ENCODE data around the gene ZNF385B.

ZNF385B gene

DNA sequence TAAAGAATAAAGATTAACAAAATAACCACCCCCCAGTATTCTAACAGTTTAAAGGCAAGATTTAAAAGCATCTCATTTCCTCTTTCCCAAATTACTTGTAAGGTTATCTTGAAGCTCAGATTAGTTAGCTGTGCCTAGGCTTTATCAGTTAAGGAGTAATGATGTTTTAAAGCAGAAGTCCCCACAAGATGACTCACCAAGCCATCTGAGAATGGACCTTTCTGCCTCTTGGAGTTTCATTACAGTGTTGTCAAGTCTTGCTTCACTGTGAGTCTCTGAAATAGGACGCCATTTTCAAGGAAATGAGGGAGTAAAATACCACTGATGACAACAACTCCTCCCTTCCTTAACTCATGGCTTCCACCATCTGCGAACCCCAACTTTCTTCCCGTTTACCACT, 35.9 kb downstream of the ZNF385B start:
- no peak overlapping the region for H3K4me3 ChIP-seq (ENCODE audit: low read depth, low read length)
- no peaks in the 10 kb centered on the region for H3K36me3 ChIP-seq (ENCODE audit: insufficient read depth, low read length)
- H3K27ac ChIP-seq (ENCODE audit: low read depth, low read length): no peak overlapping the region
- H3K27me3 ChIP-seq (ENCODE audit: insufficient read depth, low read length): no peaks in the 10 kb centered on the region
- no peaks in the 10 kb centered on the region for H3K79me2 ChIP-seq (ENCODE audit: control insufficient read depth, insufficient read depth, low read length, unreplicated experiment)
- no peak overlapping the region for H2AFZ ChIP-seq (ENCODE audit: low read length, unreplicated experiment)
- no peaks in the 10 kb centered on the region for H3K4me1 ChIP-seq (ENCODE audit: control insufficient read depth, insufficient read depth, low read length, unreplicated experiment)

DNA sequence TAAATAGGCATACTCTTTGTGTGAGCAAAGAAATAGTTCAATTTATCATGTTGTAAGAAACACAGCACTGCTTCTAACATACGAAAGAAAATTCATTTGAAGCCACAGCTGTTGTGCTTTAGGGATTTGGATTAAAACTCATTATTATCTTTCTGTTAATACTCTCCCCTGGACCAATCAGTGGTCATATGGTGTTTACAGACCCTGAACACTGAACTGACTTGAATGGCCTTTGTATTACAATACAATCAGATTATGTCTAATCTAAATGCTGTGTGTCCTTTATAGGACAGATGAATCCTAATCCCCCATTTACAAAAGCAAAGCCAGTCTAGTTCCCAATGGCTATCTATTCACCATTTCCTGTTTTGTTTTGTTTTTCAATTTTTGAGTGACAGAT, 36.5 kb downstream of the ZNF385B start:
- Histone ChIP-seq H3K27ac (ENCODE audit: low read depth, low read length) (no peak overlapping the region), H3K27me3 (ENCODE audit: insufficient read depth, low read length) (no peaks in the 10 kb centered on the region), H3K4me3 (ENCODE audit: low read depth, low read length) (no peak overlapping the region), H3K4me1 (ENCODE audit: control insufficient read depth, insufficient read depth, low read length, unreplicated experiment) (no peaks in the 10 kb centered on the region), H3K79me2 (ENCODE audit: control insufficient read depth, insufficient read depth, low read length, unreplicated experiment) (no peaks in the 10 kb centered on the region), H2AFZ (ENCODE audit: low read length, unreplicated experiment) (no peak overlapping the region), H3K36me3 (ENCODE audit: insufficient read depth, low read length) (no peaks in the 10 kb centered on the region)

DNA sequence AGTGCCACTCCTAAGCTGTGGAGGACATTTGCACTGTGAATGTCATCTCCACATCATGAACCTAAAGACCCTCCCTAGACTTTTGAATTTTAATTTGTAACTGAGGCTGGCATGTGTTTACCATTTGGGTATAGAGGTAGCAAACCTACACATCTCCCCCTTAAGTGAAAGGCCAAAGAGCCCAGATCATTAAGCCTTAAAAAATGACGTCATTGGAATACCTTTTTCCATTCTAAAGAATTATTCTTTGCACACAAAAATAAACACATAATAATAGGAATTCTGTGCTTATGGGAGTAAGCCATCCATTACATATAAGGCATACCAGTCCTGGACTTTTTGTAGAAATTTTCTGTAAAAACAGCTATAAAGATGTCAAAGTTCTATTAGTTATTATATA, 38.9 kb downstream of the ZNF385B start:
- H3K36me3 ChIP-seq (ENCODE audit: insufficient read depth, low read length): no peaks in the 10 kb centered on the region
- H3K79me2 ChIP-seq (ENCODE audit: control insufficient read depth, insufficient read depth, low read length, unreplicated experiment): no peaks in the 10 kb centered on the region
- no peak overlapping the region for H3K27ac ChIP-seq (ENCODE audit: low read depth, low read length)
- no peak overlapping the region for H2AFZ ChIP-seq (ENCODE audit: low read length, unreplicated experiment)
- no peaks in the 10 kb centered on the region for H3K27me3 ChIP-seq (ENCODE audit: insufficient read depth, low read length)
- H3K4me3 ChIP-seq (ENCODE audit: low read depth, low read length): no peak overlapping the region
- peaks cover 3% of the 10 kb centered on the region for H3K4me1 ChIP-seq (ENCODE audit: control insufficient read depth, insufficient read depth, low read length, unreplicated experiment)

DNA sequence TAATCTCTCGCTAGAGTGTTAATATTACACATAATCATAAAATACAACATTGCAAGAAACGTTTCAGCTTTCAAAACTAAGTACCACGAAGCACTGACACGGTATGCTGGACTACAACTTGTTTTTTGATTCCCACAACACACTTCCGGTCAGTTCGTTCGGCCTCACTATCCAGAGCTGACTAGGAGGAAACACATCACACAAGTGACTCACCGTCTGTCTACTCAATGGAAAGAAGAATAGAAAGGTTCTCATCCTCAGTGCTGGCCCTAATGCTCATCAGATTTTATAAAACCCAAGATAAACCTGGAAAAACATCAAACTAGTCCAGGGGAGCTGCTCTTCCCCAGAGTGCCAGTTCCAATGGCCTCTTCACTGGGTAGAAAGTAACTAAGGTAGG, 42.9 kb downstream of the ZNF385B start:
- no peak overlapping the region for H3K4me3 ChIP-seq (ENCODE audit: low read depth, low read length)
- peaks cover 11% of the 10 kb centered on the region for H3K4me1 ChIP-seq (ENCODE audit: control insufficient read depth, insufficient read depth, low read length, unreplicated experiment)
- H3K79me2 ChIP-seq (ENCODE audit: control insufficient read depth, insufficient read depth, low read length, unreplicated experiment): no peaks in the 10 kb centered on the region
- H2AFZ ChIP-seq (ENCODE audit: low read length, unreplicated experiment): peak overlapping the region; percentile 55
- no peaks in the 10 kb centered on the region for H3K36me3 ChIP-seq (ENCODE audit: insufficient read depth, low read length)
- no peak overlapping the region for H3K27ac ChIP-seq (ENCODE audit: low read depth, low read length)
- no peaks in the 10 kb centered on the region for H3K27me3 ChIP-seq (ENCODE audit: insufficient read depth, low read length)

DNA sequence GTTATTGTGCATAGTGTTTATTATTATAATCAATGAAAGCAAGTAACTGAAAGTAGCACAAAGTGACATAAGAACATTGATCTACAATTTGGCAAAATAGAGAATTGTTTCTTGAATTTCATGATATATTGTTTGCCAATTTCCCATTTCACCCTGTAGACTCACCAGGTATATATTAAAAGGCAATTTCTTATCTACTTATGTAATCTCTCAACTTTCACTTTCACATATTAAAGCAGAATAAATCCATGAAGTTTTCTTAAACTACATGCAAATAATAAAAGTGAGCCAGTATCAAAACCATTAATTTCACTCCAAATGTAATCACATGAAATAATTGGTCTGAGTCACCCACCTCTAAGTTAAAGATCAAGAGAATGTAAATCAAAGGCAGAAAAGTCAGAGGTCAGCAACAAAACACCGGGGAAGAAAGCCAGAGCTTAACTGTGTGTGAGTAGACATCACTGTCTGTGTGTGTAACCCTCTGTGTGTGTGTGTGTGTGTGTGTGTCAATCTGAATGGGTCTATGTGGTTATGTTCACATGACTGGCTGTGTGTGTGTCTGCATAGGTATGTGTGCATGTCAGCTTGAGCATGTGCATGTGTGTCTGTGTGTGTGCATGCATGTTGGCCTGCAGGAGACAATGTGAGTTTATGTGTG, 44.1 kb downstream of the ZNF385B start:
- no peaks in the 10 kb centered on the region for H3K79me2 ChIP-seq (ENCODE audit: control insufficient read depth, insufficient read depth, low read length, unreplicated experiment)
- no peaks in the 10 kb centered on the region for H3K27me3 ChIP-seq (ENCODE audit: insufficient read depth, low read length)
- peaks cover 11% of the 10 kb centered on the region for H3K4me1 ChIP-seq (ENCODE audit: control insufficient read depth, insufficient read depth, low read length, unreplicated experiment)
- peak overlapping the region; percentile 68 for H3K4me3 ChIP-seq (ENCODE audit: low read depth, low read length)
- no peaks in the 10 kb centered on the region for H3K36me3 ChIP-seq (ENCODE audit: insufficient read depth, low read length)
- peak overlapping the region; percentile 72 for H2AFZ ChIP-seq (ENCODE audit: low read length, unreplicated experiment)
- no peak overlapping the region for H3K27ac ChIP-seq (ENCODE audit: low read depth, low read length)

DNA sequence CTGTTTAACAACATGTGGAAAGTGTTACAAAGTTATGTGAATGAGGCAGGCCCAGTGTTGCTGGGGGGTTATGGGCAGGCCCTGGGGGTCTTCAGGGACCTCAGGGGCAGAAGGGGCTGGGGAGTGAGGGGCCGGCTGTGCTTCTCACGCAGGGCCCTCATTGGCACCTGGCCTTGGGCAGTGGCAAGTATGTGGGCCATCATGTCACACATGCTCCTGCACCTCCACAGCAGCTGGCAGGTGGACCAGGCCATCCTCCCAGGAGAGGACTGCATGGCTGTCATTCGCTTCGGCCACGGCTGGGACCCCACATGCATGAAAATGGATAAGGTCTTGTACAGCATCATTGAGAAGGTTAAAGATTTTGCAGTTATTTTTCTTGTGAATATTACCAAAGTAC, 47.4 kb downstream of the ZNF385B start:
- peaks cover 14% of the 10 kb centered on the region for H3K4me1 ChIP-seq (ENCODE audit: control insufficient read depth, insufficient read depth, low read length, unreplicated experiment)
- no peaks in the 10 kb centered on the region for H3K79me2 ChIP-seq (ENCODE audit: control insufficient read depth, insufficient read depth, low read length, unreplicated experiment)
- no peaks in the 10 kb centered on the region for H3K27me3 ChIP-seq (ENCODE audit: insufficient read depth, low read length)
- H3K36me3 ChIP-seq (ENCODE audit: insufficient read depth, low read length): no peaks in the 10 kb centered on the region
- no peak overlapping the region for H3K27ac ChIP-seq (ENCODE audit: low read depth, low read length)
- no peak overlapping the region for H2AFZ ChIP-seq (ENCODE audit: low read length, unreplicated experiment)
- no peak overlapping the region for H3K4me3 ChIP-seq (ENCODE audit: low read depth, low read length)

DNA sequence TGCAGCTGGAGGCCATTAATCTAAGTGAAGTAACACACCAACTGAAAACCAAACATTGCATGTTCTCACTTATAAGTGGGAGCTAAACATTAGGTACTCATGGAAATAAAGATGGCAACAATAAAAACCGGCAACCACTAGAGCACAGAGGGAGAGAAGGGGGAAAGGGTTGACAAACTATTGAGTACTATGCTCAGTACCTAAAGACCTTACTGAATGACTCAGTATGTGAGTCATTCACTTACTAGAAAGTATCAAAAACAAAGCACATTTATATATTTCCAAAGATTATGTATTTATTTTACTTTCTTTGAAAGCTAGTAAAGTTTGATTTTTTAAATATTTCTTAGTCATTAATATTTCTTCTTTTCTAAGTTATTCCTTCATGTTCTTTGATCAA, 48.9 kb downstream of the ZNF385B start:
- Histone ChIP-seq H3K27ac (ENCODE audit: low read depth, low read length) (no peak overlapping the region), H3K36me3 (ENCODE audit: insufficient read depth, low read length) (no peaks in the 10 kb centered on the region), H2AFZ (ENCODE audit: low read length, unreplicated experiment) (no peak overlapping the region), H3K79me2 (ENCODE audit: control insufficient read depth, insufficient read depth, low read length, unreplicated experiment) (no peaks in the 10 kb centered on the region), H3K4me3 (ENCODE audit: low read depth, low read length) (no peak overlapping the region), H3K27me3 (ENCODE audit: insufficient read depth, low read length) (no peaks in the 10 kb centered on the region), H3K4me1 (ENCODE audit: control insufficient read depth, insufficient read depth, low read length, unreplicated experiment) (peaks cover 10% of the 10 kb centered on the region)

DNA sequence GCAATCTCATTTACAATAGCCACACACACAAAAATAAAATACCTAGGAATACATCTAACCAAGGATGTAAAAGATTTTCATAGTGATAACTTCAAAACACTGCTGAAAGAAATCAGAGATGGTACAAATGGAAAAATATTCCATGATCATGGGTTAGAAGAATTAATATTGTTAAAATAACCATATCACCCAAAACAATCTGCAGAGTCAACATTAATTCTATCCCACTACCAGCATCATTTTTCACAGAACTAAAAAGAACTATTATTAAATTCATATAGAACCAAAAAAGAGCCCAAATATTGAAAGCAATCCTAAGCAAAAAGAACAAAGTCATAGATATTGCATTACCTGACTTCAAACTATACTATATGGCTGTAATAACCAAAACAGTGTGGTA, 50.4 kb downstream of the ZNF385B start:
- Histone ChIP-seq H3K79me2 (ENCODE audit: control insufficient read depth, insufficient read depth, low read length, unreplicated experiment) (no peaks in the 10 kb centered on the region), H3K4me3 (ENCODE audit: low read depth, low read length) (no peak overlapping the region), H3K27ac (ENCODE audit: low read depth, low read length) (no peak overlapping the region), H2AFZ (ENCODE audit: low read length, unreplicated experiment) (no peak overlapping the region), H3K27me3 (ENCODE audit: insufficient read depth, low read length) (no peaks in the 10 kb centered on the region), H3K4me1 (ENCODE audit: control insufficient read depth, insufficient read depth, low read length, unreplicated experiment) (peaks cover 4% of the 10 kb centered on the region), H3K36me3 (ENCODE audit: insufficient read depth, low read length) (no peaks in the 10 kb centered on the region)

DNA sequence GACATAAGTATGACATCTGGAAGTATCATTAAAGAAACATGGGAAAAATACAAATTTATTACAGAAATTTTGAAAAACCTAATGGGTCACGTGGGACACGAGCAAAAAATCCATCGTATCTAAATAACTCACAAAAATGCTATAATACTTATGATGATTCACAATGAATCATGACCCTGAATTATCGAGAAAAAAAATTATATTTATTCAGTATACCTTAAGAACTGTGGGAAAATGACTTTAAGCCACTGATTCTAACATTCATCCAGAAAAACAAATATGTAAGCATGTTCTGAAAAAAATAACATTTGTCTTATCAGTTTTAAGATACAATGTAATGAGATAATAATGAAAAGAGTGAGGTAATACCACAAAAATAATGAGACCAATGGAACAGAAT, 51.8 kb downstream of the ZNF385B start:
- peaks cover 4% of the 10 kb centered on the region for H3K4me1 ChIP-seq (ENCODE audit: control insufficient read depth, insufficient read depth, low read length, unreplicated experiment)

DNA sequence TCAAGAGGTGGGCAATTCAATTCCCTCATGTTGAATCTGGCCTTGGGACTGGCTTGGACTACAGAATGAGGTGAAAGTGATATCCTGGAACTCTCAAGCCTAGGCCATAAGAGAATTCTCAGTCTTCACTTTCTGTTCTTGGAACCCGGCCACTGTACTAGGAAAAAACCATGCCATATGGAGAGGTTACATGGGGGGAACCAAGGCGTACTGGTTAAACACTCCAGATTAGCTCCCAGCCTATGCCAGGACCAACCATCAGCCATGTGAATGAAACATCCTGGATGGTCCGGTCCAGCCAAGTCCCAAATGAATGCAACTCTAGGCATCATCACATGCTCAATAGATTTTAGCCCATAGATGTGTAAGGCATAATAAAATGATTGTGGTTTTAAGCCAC, 56.4 kb downstream of the ZNF385B start:
- H2AFZ ChIP-seq (ENCODE audit: low read length, unreplicated experiment): no peak overlapping the region
- H3K36me3 ChIP-seq (ENCODE audit: insufficient read depth, low read length): no peaks in the 10 kb centered on the region
- peaks cover 20% of the 10 kb centered on the region; the same call in 1 of the 2 replicates for H3K27me3 ChIP-seq (ENCODE audit: insufficient read depth, low read length)
- H3K79me2 ChIP-seq (ENCODE audit: control insufficient read depth, insufficient read depth, low read length, unreplicated experiment): no peaks in the 10 kb centered on the region
- no peak overlapping the region for H3K4me3 ChIP-seq (ENCODE audit: low read depth, low read length)
- no peak overlapping the region for H3K27ac ChIP-seq (ENCODE audit: low read depth, low read length)
- H3K4me1 ChIP-seq (ENCODE audit: control insufficient read depth, insufficient read depth, low read length, unreplicated experiment): peaks cover 4% of the 10 kb centered on the region

More for the DNA sequence above, 51.8 kb downstream of the ZNF385B start:
- Histone ChIP-seq H3K27ac (ENCODE audit: low read depth, low read length) (no peak overlapping the region), H2AFZ (ENCODE audit: low read length, unreplicated experiment) (no peak overlapping the region), H3K79me2 (ENCODE audit: control insufficient read depth, insufficient read depth, low read length, unreplicated experiment) (no peaks in the 10 kb centered on the region), H3K27me3 (ENCODE audit: insufficient read depth, low read length) (peaks cover under 1% of the 10 kb centered on the region; the same call in 1 of the 2 replicates), H3K4me3 (ENCODE audit: low read depth, low read length) (no peak overlapping the region), H3K36me3 (ENCODE audit: insufficient read depth, low read length) (no peaks in the 10 kb centered on the region)

DNA sequence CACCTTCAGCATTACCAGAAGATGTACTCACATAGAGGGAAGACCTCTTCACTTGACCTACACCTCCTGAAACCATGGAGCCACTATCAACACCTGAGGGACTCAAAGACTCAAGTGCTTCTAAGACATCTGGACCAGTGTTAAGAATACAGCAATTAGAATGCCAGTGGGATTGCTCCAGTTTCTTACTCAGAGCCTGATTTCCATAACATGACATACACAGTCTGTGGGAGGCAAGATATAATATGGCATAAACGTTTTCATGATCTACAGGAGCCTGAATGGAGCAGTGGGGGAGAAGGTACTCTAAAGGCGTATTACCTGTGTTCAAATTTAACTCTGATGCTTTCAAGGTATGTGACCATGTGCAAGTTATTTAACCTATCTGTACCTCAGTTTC, 57.2 kb downstream of the ZNF385B start:
- H2AFZ ChIP-seq (ENCODE audit: low read length, unreplicated experiment): no peak overlapping the region
- H3K4me1 ChIP-seq (ENCODE audit: control insufficient read depth, insufficient read depth, low read length, unreplicated experiment): peaks cover under 1% of the 10 kb centered on the region
- peaks cover 20% of the 10 kb centered on the region; the same call in 1 of the 2 replicates for H3K27me3 ChIP-seq (ENCODE audit: insufficient read depth, low read length)
- no peak overlapping the region for H3K27ac ChIP-seq (ENCODE audit: low read depth, low read length)
- H3K36me3 ChIP-seq (ENCODE audit: insufficient read depth, low read length): no peaks in the 10 kb centered on the region
- no peaks in the 10 kb centered on the region for H3K79me2 ChIP-seq (ENCODE audit: control insufficient read depth, insufficient read depth, low read length, unreplicated experiment)
- no peak overlapping the region for H3K4me3 ChIP-seq (ENCODE audit: low read depth, low read length)

Measured in ACC112 (cell line).